IMR-90 (cell line): ENCODE measurements around the gene TPM2. TPM values are rescaled to one million over a fixed set of nuclear protein-coding genes. Genes with fewer than 3 reads are reported as not detected.

ENCODE experiments used
- ATAC-seq: fragments of 200-7000 bp; cut with Tn5 transposase; 2 replicates; pipeline ENCODE4 v1.9.1; 2020; ENCODE audit warnings: low read depth, mild to moderate bottlenecking, moderate library complexity
- BruUV-seq: library from RNA; stranded (reverse); fragments of 400-500 nt; replicated peaks from 2 replicates; lab custom pipeline; 2021; lab: Mats Ljungman, UMichigan
- CTCF ChIA-PET: fragments of 300-600 bp; formaldehyde crosslinking; extraction: SDS; loops from one replicate; lab custom pipeline; 2021; ENCODE audit warnings: antibody characterized with exemption; lab: Yijun Ruan, JAX
- POLR2A ChIA-PET: fragments of 300-600 bp; sonication (Branson Sonifier 250); formaldehyde crosslinking; loops from one replicate; lab custom pipeline; 2022; ENCODE audit warnings: antibody characterized with exemption; ENCODE audit not compliant: unreplicated experiment; lab: Charles Lee
- DNase-seq: peaks from one replicate; pipeline ENCODE4 v3.0.0; 2013
- H2AFZ ChIP-seq: replicated peaks from 2 replicates; pipeline ENCODE3; 2013; ENCODE audit warnings: low read length, mild to moderate bottlenecking; ENCODE audit not compliant: poor library complexity
- H2AK5ac ChIP-seq: 2 replicates; pipeline ENCODE4 v1.6.1; 2013; ENCODE audit warnings: low read depth, low read length, inconsistent platforms
- H2AK9ac ChIP-seq: replicated peaks from 2 replicates; pipeline ENCODE3; 2013; ENCODE audit warnings: mild to moderate bottlenecking, low read depth, low read length, moderate library complexity; ENCODE audit not compliant: poor library complexity
- H2BK120ac ChIP-seq: 2 replicates; pipeline ENCODE4 v1.6.1; 2013; ENCODE audit warnings: low read depth, low read length, inconsistent platforms
- H2BK15ac ChIP-seq: 3 replicates; pipeline ENCODE4 v1.6.1; 2013; ENCODE audit warnings: low read depth, low read length, inconsistent platforms
- H2BK20ac ChIP-seq: 2 replicates; pipeline ENCODE4 v1.6.1; 2013; ENCODE audit warnings: low read depth, mild to moderate bottlenecking, inconsistent platforms, low read length, moderate library complexity
- H2BK5ac ChIP-seq: 2 replicates; pipeline ENCODE4 v1.6.1; 2013; ENCODE audit warnings: mild to moderate bottlenecking, low read depth, low read length, inconsistent platforms; ENCODE audit not compliant: poor library complexity, severe bottlenecking
- H3K14ac ChIP-seq: replicated peaks from 2 replicates; pipeline ENCODE4 v1.6.1; 2013; ENCODE audit warnings: low read depth, low read length, inconsistent platforms
- H3K18ac ChIP-seq: 2 replicates; pipeline ENCODE4 v1.6.1; 2013; ENCODE audit warnings: low read depth, low read length, control low read depth
- H3K23ac ChIP-seq: 2 replicates; pipeline ENCODE4 v1.6.1; 2013; ENCODE audit warnings: low read depth, low read length, inconsistent platforms
- H3K27ac ChIP-seq: 2 replicates; pipeline ENCODE4 v1.5.1; 2013; ENCODE audit warnings: mild to moderate bottlenecking, control low read depth, low read length; ENCODE audit not compliant: insufficient read depth
- H3K27me3 ChIP-seq: 2 replicates; pipeline ENCODE4 v1.6.1; 2013; ENCODE audit warnings: low read length; ENCODE audit not compliant: control insufficient read depth, insufficient read depth
- H3K36me3 ChIP-seq: 2 replicates; pipeline ENCODE4 v1.6.1; 2013; ENCODE audit warnings: low read length, mixed read lengths; ENCODE audit not compliant: control insufficient read depth, insufficient read depth
- H3K4ac ChIP-seq: 2 replicates; pipeline ENCODE4 v1.6.1; 2013; ENCODE audit warnings: low read depth, low read length, inconsistent platforms
- H3K4me1 ChIP-seq: 2 replicates; pipeline ENCODE4 v1.6.1; 2013; ENCODE audit warnings: low read length, mixed read lengths; ENCODE audit not compliant: control insufficient read depth, insufficient read depth
- H3K4me2 ChIP-seq: 2 replicates; pipeline ENCODE4 v1.6.1; 2013; ENCODE audit warnings: low read depth, mild to moderate bottlenecking, control low read depth, low read length, moderate library complexity
- H3K4me3 ChIP-seq: 2 replicates; pipeline ENCODE4 v1.5.1; 2013; ENCODE audit warnings: low read depth, mild to moderate bottlenecking, control low read depth, low read length, moderate library complexity; ENCODE audit not compliant: insufficient read depth
- H3K56ac ChIP-seq: 2 replicates; pipeline ENCODE4 v1.6.1; 2013; ENCODE audit warnings: low read length, inconsistent platforms; ENCODE audit not compliant: insufficient read depth; ENCODE audit errors: extremely low read depth
- H3K79me1 ChIP-seq, 2 experiments: 2 replicates each; pipeline ENCODE4 v1.6.1; 2013; ENCODE audit warnings: low read length in 2 of 2, inconsistent platforms in 1 of 2, low read depth in 1 of 2
- H3K9ac ChIP-seq: 2 replicates; pipeline ENCODE4 v1.6.1; 2013; ENCODE audit warnings: low read depth, low read length, control low read depth
- H3K9me1 ChIP-seq: 2 replicates; pipeline ENCODE4 v1.6.1; 2013; ENCODE audit warnings: low read length, inconsistent platforms; ENCODE audit not compliant: insufficient read depth
- H3K9me3 ChIP-seq: 2 replicates; pipeline ENCODE4 v1.6.1; 2013; ENCODE audit warnings: low read length; ENCODE audit not compliant: control insufficient read depth, insufficient read depth
- H4K20me1 ChIP-seq: 2 replicates; pipeline ENCODE4 v1.6.1; 2013; ENCODE audit warnings: low read length, inconsistent platforms; ENCODE audit not compliant: insufficient read depth
- H4K5ac ChIP-seq: 2 replicates; pipeline ENCODE4 v1.6.1; 2013; ENCODE audit warnings: mild to moderate bottlenecking, low read depth, low read length, control low read depth
- H4K8ac ChIP-seq, 2 experiments: 2 replicates each; pipeline ENCODE4 v1.6.1; 2013; ENCODE audit warnings: low read depth in 2 of 2, low read length in 2 of 2, control low read depth in 1 of 2, inconsistent platforms in 1 of 2
- H4K91ac ChIP-seq: 2 replicates; pipeline ENCODE4 v1.6.1; 2013; ENCODE audit warnings: low read depth, low read length, inconsistent platforms; ENCODE audit not compliant: insufficient read depth
- MAZ ChIP-seq: IDR thresholded peaks from 2 replicates; pipeline ENCODE4 v1.6.1; 2012; ENCODE audit warnings: low read depth, mild to moderate bottlenecking, low read length, improper control_type of control experiment, moderate library complexity, borderline replicate concordance
- MXI1 ChIP-seq: IDR thresholded peaks from 2 replicates; pipeline ENCODE4 v1.6.1; 2012; ENCODE audit warnings: low read depth, mild to moderate bottlenecking, low read length, moderate library complexity, borderline replicate concordance
- NFE2L2 ChIP-seq: fragments of 150-350 bp; IDR thresholded peaks from 2 replicates; pipeline ENCODE4 v1.6.1; 2016; ENCODE audit warnings: low read depth, mild to moderate bottlenecking, low read length
- POLR2A ChIP-seq: IDR thresholded peaks from 2 replicates; pipeline ENCODE4 v1.6.1; 2012; ENCODE audit warnings: mild to moderate bottlenecking, low read depth, low read length
- RAD21 ChIP-seq: IDR thresholded peaks from 2 replicates; pipeline ENCODE4 v1.6.1; 2012; ENCODE audit warnings: low read length, improper control_type of control experiment
- RCOR1 ChIP-seq: IDR thresholded peaks from 2 replicates; pipeline ENCODE4 v1.6.1; 2012; ENCODE audit warnings: mild to moderate bottlenecking, low read length, improper control_type of control experiment; ENCODE audit not compliant: insufficient replicate concordance
- RFX5 ChIP-seq: IDR thresholded peaks from 2 replicates; pipeline ENCODE4 v1.8.0; 2012; ENCODE audit warnings: low read depth, mild to moderate bottlenecking, low read length, moderate library complexity
- SMC3 ChIP-seq: fragments of 150-350 bp; IDR thresholded peaks from 2 replicates; pipeline ENCODE4 v1.6.1; 2016; ENCODE audit warnings: low read depth, mild to moderate bottlenecking, antibody characterized with exemption, low read length, moderate library complexity
- WGBS, 2 experiments: methylation state at CpG; one replicate each; pipeline versions ENCODE4 v1.1.5 to v1.1.7; 2013; ENCODE audit warnings: missing lambda C conversion rate in 2 of 2; ENCODE audit not compliant: insufficient read length in 1 of 2; ENCODE audit errors: extremely low coverage in 2 of 2; 5-methylcytosine and 5-hydroxymethylcytosine counted together
- dilution Hi-C: fragments of 300-500 bp; cut with HindIII; formaldehyde crosslinking; loops from one replicate; pipeline ENCODE4 v1.14.3; 2018; ENCODE audit warnings: low sequenced_read_pairs; ENCODE audit not compliant: unreplicated experiment
- in situ Hi-C: fragments of 300-500 bp; cut with MboI; formaldehyde crosslinking; loops from 3 replicates; pipeline ENCODE4 v1.14.3; 2019; ENCODE audit warnings: low sequenced_read_pairs, inconsistent platforms, mixed read lengths
- intact Hi-C: fragments of 100-400 bp; cut with micrococcal nuclease; formaldehyde crosslinking; loops from 2 replicates; pipeline ENCODE4 v1.10.0; 2022
- polyA plus RNA-seq, 3 experiments: library from polyadenylated mRNA; depleted of rRNA; stranded (reverse); fragments of >200 nt; gene quantifications; 2 replicates each; pipeline ENCODE4 v1.2.3, GENCODE V29; 2012; ENCODE audit warnings: low replicate concordance in 1 of 3
- total RNA-seq: library from RNA; depleted of rRNA; stranded (reverse); fragments of >200 nt; gene quantifications from 2 replicates; pipeline ENCODE4 v1.2.3, GENCODE V29; 2012
- TF ChIP-seq, protein P1 (sequence below): fragments of 150-350 bp; IDR thresholded peaks from 2 replicates; pipeline ENCODE4 v1.6.1; 2017; ENCODE audit warnings: mild to moderate bottlenecking, antibody characterized with exemption, low read length, low read depth
- TF ChIP-seq, protein P2 (sequence below): conservative IDR thresholded peaks from 2 replicates; pipeline ENCODE4 v1.5.1; 2012; ENCODE audit warnings: mild to moderate bottlenecking, low read depth, low read length, improper control_type of control experiment

Gene TPM2
- total and polyA plus RNA-seq, 2 of the 4 experiments (the other 2 are of a cell fraction): 960 to 2,500 TPM

GRCh38 chr9:35646533-35647265, 43.0 kb downstream of the TPM2 start:
- Histone ChIP-seq H2AK5ac (peak overlapping the region; percentile 43; the same call in 1 of the 2 replicates), H3K4me3 (peak overlapping the region; percentile 54), H4K91ac (peak overlapping the region; percentile 81), H2BK120ac (peak overlapping the region; percentile 66), H3K56ac (0 out of 2 replicates have a peak overlapping the region, but pooled peaks have one; percentile 45), H4K5ac (peak overlapping the region; percentile 71), H3K9me1 (no peaks in the 10 kb centered on the region), H2AK9ac (peak overlapping the region; percentile 87), H2BK20ac (0 out of 2 replicates have a peak overlapping the region, but pooled peaks have one; percentile 42), H3K4me1 (peaks cover 8% of the 10 kb centered on the region), H3K79me1 (0 out of 4 replicates have a peak, but pooled peaks cover 0 to 4% of the 10 kb centered on the region in 2 experiments), H2BK15ac (peak overlapping the region; percentile 48; the same call in 1 of the 3 replicates), H3K9ac (peak overlapping the region; percentile 73), H4K20me1 (no peaks in the 10 kb centered on the region), H4K8ac (peak overlapping the region; percentile 88 to 97), H3K4me2 (peak overlapping the region; percentile 82), H3K23ac (peak overlapping the region; percentile 91), H3K27me3 (no peaks in the 10 kb centered on the region), H2AFZ (peak overlapping the region; percentile 97), H3K18ac (peak overlapping the region; percentile 43), H3K9me3 (no peaks in the 10 kb centered on the region), H3K14ac (peak overlapping the region; percentile 96), H3K36me3 (no peaks in the 10 kb centered on the region), H3K27ac (peak overlapping the region; percentile 61), H3K4ac (peak overlapping the region; percentile 87), H2BK5ac (peak overlapping the region; percentile 61)
- 0% methylated on average over 31 of the region's 58 CpGs; no CpG with 5 or more reads in 1 of the 2 experiments for WGBS, 2 experiments
- DNase-seq (peak; percentile 82), ATAC-seq (peak; percentile 99)
- intact Hi-C loops: no loop called here
- ChIA-PET POLR2A (no interaction called here), CTCF (interaction anchor here (0.6 to 2.6 kb wide), 9 partner anchors 11 to 261 kb away, joined by 3 to 19 read pairs (median 3); partner anchors contain the start of genes CCDC107 and RMRP)
- in situ Hi-C loops: no loop called here
- dilution Hi-C loops: no loop called here
- TF ChIP-seq MXI1 (peak; percentile 35; the same call in 1 of the 2 replicates), RCOR1 (no peak), RFX5 (no peak), POLR2A (peak; percentile 48; the same call in 1 of the 2 replicates), SMC3 (peak; percentile 49), RAD21 (peak; percentile 83), NFE2L2 (0 out of 2 replicates have a peak, but pooled peaks have one; percentile 1), MAZ (peak; percentile 64; the same call in 1 of the 2 replicates)
- TF ChIP-seq, protein P1, sequence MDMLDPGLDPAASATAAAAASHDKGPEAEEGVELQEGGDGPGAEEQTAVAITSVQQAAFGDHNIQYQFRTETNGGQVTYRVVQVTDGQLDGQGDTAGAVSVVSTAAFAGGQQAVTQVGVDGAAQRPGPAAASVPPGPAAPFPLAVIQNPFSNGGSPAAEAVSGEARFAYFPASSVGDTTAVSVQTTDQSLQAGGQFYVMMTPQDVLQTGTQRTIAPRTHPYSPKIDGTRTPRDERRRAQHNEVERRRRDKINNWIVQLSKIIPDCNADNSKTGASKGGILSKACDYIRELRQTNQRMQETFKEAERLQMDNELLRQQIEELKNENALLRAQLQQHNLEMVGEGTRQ: no peak
- TF ChIP-seq, protein P2, sequence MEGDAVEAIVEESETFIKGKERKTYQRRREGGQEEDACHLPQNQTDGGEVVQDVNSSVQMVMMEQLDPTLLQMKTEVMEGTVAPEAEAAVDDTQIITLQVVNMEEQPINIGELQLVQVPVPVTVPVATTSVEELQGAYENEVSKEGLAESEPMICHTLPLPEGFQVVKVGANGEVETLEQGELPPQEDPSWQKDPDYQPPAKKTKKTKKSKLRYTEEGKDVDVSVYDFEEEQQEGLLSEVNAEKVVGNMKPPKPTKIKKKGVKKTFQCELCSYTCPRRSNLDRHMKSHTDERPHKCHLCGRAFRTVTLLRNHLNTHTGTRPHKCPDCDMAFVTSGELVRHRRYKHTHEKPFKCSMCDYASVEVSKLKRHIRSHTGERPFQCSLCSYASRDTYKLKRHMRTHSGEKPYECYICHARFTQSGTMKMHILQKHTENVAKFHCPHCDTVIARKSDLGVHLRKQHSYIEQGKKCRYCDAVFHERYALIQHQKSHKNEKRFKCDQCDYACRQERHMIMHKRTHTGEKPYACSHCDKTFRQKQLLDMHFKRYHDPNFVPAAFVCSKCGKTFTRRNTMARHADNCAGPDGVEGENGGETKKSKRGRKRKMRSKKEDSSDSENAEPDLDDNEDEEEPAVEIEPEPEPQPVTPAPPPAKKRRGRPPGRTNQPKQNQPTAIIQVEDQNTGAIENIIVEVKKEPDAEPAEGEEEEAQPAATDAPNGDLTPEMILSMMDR: peak; percentile 98
- BruUV-seq: no TSS peak
